Measurements from ENCODE around the gene PTN.

- no peak for TF ChIP-seq CTCF (IDR thresholded peaks at IDR 0.05)
- TF ChIP-seq POLR2A (IDR thresholded peaks at IDR 0.05) = no peak
Observed at GRCh38 chr7:137269240-137269639, 74.3 kb downstream of the PTN start.

All from uterus (tissue), 2 donors.